Mammary epithelial cell (primary cell): ENCODE measurements around the gene ATOH8.

Experiments
- EZH2 ChIP-seq: IDR thresholded peaks from 2 replicates; pipeline ENCODE4 v1.6.1; 2012; ENCODE audit warnings: low read length, inconsistent platforms, borderline replicate concordance
- TF ChIP-seq, protein P1 (sequence below), 2 donors: IDR thresholded peaks in 1 of 2; conservative IDR thresholded peaks in 1 of 2; 2 replicates each; pipeline ENCODE4 v1.5.1; 2011 to 2012; ENCODE audit warnings: inconsistent platforms in 2 of 2, low read length in 2 of 2, mild to moderate bottlenecking in 2 of 2, control low read depth in 1 of 2, low read depth in 1 of 2; ENCODE audit not compliant: insufficient read depth in 1 of 2; ENCODE audit errors: extremely low read depth in 1 of 2

DNA sequence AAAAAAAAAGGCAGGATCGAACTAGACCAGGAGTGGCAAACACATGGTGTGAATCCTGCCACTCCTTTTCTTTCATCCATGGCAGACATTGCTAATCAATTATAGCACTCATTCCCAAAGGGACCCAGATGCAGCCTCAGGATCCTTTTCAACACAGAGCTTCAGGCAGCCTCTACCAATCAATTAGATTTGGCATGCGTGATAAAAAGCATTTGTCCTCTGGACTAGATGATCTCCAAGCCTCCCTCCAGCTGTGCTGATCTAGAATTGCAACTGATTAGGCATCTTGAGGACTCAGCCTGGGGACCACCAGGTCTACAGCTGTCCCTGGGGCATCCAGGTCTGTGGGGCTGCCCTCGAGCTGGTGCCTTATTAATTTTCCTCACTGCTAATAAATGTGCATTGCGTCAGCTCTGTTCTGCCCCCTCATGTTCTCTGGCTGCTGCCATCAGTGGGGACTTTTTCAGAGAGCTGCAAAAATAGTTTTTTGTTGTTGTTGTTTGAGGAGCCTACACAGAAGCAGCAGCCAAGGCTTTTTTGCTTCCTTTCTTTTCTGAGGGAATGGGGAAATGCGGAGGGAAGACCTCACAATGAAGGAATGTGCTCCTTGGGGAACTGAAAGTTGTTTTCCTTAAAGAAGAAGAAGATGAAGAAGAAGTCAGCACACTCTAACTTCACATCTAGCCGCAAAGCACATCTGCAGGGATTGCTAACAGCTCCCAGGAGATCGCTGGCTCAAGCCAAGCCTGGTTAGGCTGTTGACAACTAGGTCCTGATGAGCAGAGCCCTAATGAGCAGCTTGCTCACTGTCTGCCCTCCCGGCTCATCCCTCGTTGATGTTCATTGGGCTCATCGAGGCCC, 8.8 kb upstream of the ATOH8 start:
- TF ChIP-seq, protein P1, sequence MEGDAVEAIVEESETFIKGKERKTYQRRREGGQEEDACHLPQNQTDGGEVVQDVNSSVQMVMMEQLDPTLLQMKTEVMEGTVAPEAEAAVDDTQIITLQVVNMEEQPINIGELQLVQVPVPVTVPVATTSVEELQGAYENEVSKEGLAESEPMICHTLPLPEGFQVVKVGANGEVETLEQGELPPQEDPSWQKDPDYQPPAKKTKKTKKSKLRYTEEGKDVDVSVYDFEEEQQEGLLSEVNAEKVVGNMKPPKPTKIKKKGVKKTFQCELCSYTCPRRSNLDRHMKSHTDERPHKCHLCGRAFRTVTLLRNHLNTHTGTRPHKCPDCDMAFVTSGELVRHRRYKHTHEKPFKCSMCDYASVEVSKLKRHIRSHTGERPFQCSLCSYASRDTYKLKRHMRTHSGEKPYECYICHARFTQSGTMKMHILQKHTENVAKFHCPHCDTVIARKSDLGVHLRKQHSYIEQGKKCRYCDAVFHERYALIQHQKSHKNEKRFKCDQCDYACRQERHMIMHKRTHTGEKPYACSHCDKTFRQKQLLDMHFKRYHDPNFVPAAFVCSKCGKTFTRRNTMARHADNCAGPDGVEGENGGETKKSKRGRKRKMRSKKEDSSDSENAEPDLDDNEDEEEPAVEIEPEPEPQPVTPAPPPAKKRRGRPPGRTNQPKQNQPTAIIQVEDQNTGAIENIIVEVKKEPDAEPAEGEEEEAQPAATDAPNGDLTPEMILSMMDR (conservative IDR thresholded peaks at IDR 0.05 in 1 of 2, IDR thresholded peaks at IDR 0.05 in 1 of 2; ENCODE audit: extremely low read depth in 1 of 2, insufficient read depth in 1 of 2, low read depth in 1 of 2, low read length in 2 of 2) = no peak
- TF ChIP-seq EZH2 = no peak
